Testis (tissue), 2 donors: Measurements from ENCODE around the gene DOK1.

ENCODE experiments used
- CTCF ChIP-seq, 3 experiments: fragments of 450-650 bp in 2 of 3; fragments of 200-600 bp in 1 of 3; sonication (generic) in 1 of 3; IDR thresholded peaks; one replicate each; pipeline ENCODE4 v1.5.1; 2016 to 2019; ENCODE audit warnings: antibody characterized with exemption in 3 of 3, mild to moderate bottlenecking in 2 of 3, moderate library complexity in 1 of 3
- POLR2A ChIP-seq: fragments of 450-650 bp; IDR thresholded peaks from one replicate; pipeline ENCODE4 v1.6.1; 2017; ENCODE audit warnings: antibody characterized with exemption, mild to moderate bottlenecking, moderate library complexity

GRCh38 chr2:74585406-74586185, 31.1 kb downstream of the DOK1 start:
- TF ChIP-seq CTCF (IDR thresholded peaks at IDR 0.05), result no peak
- TF ChIP-seq POLR2A, result no peak
